ENCODE measurements around the gene CYP17A1. TPM values are rescaled to one million over a fixed set of nuclear protein-coding genes. Genes with fewer than 3 reads are reported as not detected.

Gene CYP17A1
- total and polyA plus RNA-seq, 2 experiments from 2014 or later: not detected

DNA sequence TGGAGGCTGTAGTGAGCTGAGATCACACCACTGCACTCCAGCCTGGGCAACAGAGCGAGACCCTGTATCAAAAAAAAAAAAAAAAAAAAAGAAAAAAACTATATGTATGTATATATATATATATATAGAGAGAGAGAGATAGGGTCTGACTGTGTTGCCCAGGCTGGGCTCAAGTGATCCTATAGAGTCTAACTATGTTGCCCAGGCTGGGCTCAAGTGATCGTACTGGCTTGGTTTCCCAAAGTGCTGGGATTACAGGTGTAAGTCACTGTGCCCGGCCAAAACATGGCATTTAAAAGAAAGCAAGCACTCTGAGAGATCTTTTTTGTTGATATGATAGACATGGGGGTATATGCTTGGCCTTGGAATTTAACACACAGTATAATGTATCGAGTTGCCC is 20.0 kb downstream of the CYP17A1 start (continued):
- TF ChIP-seq, protein P1, sequence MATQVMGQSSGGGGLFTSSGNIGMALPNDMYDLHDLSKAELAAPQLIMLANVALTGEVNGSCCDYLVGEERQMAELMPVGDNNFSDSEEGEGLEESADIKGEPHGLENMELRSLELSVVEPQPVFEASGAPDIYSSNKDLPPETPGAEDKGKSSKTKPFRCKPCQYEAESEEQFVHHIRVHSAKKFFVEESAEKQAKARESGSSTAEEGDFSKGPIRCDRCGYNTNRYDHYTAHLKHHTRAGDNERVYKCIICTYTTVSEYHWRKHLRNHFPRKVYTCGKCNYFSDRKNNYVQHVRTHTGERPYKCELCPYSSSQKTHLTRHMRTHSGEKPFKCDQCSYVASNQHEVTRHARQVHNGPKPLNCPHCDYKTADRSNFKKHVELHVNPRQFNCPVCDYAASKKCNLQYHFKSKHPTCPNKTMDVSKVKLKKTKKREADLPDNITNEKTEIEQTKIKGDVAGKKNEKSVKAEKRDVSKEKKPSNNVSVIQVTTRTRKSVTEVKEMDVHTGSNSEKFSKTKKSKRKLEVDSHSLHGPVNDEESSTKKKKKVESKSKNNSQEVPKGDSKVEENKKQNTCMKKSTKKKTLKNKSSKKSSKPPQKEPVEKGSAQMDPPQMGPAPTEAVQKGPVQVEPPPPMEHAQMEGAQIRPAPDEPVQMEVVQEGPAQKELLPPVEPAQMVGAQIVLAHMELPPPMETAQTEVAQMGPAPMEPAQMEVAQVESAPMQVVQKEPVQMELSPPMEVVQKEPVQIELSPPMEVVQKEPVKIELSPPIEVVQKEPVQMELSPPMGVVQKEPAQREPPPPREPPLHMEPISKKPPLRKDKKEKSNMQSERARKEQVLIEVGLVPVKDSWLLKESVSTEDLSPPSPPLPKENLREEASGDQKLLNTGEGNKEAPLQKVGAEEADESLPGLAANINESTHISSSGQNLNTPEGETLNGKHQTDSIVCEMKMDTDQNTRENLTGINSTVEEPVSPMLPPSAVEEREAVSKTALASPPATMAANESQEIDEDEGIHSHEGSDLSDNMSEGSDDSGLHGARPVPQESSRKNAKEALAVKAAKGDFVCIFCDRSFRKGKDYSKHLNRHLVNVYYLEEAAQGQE (IDR thresholded peaks at IDR 0.05; ENCODE audit: unreplicated experiment): no peak
- no peak for TF ChIP-seq NANOG (IDR thresholded peaks at IDR 0.05; ENCODE audit: borderline replicate concordance)
- TF ChIP-seq CTCF (conservative IDR thresholded peaks at IDR 0.05; ENCODE audit: low read depth in 2 of 2): no peak
- TF ChIP-seq STAT1 (IDR thresholded peaks at IDR 0.05; ENCODE audit: unreplicated experiment): no peak
- TF ChIP-seq POLR2AphosphoS5 (IDR thresholded peaks at IDR 0.05; ENCODE audit: low read depth): no peak
- TF ChIP-seq ZNF331 (CRISPR knock-in tag; IDR thresholded peaks at IDR 0.05; ENCODE audit: low read depth): no peak
- TF ChIP-seq, protein P2, sequence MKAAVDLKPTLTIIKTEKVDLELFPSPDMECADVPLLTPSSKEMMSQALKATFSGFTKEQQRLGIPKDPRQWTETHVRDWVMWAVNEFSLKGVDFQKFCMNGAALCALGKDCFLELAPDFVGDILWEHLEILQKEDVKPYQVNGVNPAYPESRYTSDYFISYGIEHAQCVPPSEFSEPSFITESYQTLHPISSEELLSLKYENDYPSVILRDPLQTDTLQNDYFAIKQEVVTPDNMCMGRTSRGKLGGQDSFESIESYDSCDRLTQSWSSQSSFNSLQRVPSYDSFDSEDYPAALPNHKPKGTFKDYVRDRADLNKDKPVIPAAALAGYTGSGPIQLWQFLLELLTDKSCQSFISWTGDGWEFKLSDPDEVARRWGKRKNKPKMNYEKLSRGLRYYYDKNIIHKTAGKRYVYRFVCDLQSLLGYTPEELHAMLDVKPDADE (IDR thresholded peaks at IDR 0.05): no peak
- TF ChIP-seq EZH2 (IDR thresholded peaks at IDR 0.05; ENCODE audit: low read depth, unreplicated experiment): no peak
- no peak for TF ChIP-seq EZH2phosphoT487 (IDR thresholded peaks at IDR 0.05; ENCODE audit: unreplicated experiment)

- peaks cover 9% of the 10 kb centered on the region; the same call in 1 of the 3 replicates for H3K36me3 Mint-ChIP-seq (ENCODE audit: low read depth)
- H3K9me2 ChIP-seq (ENCODE audit: insufficient read depth): no peaks in the 10 kb centered on the region
- ATAC-seq: peak; percentile 61
Measured at GRCh38 chr10:102815790-102816549, 21.2 kb downstream of the CYP17A1 start.

More at GRCh38 chr10:102815790-102816549, 21.2 kb downstream of the CYP17A1 start:
- Mint-ChIP-seq H3K9me3 (no peaks in the 10 kb centered on the region), H3K27ac (peak overlapping the region; percentile 93), H3K4me1 (peaks cover 20% of the 10 kb centered on the region), H3K27me3 (ENCODE audit: insufficient read depth, low read depth, poor library complexity) (peaks cover 9% of the 10 kb centered on the region), H3K4me3 (no peak overlapping the region)
- Histone ChIP-seq H3F3A (replicated peaks; ENCODE audit: low read depth) (peaks cover 6% of the 10 kb centered on the region; the same call in 1 of the 2 replicates), H3K79me2 (replicated peaks; ENCODE audit: insufficient read depth) (no peaks in the 10 kb centered on the region), H3K27me3 (ENCODE audit: insufficient read depth) (no peaks in the 10 kb centered on the region), H3K4me1 (ENCODE audit: insufficient read depth) (peaks cover 19% of the 10 kb centered on the region), H3K36me3 (ENCODE audit: insufficient read depth) (no peaks in the 10 kb centered on the region), H3K4me3 (no peak overlapping the region), H3K4me2 (no peak overlapping the region), H2AFZ (no peak overlapping the region), H4K20me1 (replicated peaks; ENCODE audit: insufficient read depth) (no peaks in the 10 kb centered on the region), H3K27ac (ENCODE audit: low read depth) (peak overlapping the region; percentile 89)
- peak; percentile 48 for DNase-seq (ENCODE audit: low spot score)
- TF ChIP-seq POLR2AphosphoS5 (IDR thresholded peaks at IDR 0.05; ENCODE audit: low read depth): no peak
- no peak for TF ChIP-seq CREB1 (CRISPR knock-in tag; IDR thresholded peaks at IDR 0.05; ENCODE audit: low read depth)
- no peak for TF ChIP-seq JUNB (IDR thresholded peaks at IDR 0.05; ENCODE audit: unreplicated experiment)
